ENCODE data around the gene ATP6V0A1. TPM values are rescaled to one million over a fixed set of nuclear protein-coding genes. Genes with fewer than 3 reads are reported as not detected.

ATP6V0A1 gene
- total RNA-seq, 4 donors from 2014 or later = 102 to 194 (median 142) TPM

DNA sequence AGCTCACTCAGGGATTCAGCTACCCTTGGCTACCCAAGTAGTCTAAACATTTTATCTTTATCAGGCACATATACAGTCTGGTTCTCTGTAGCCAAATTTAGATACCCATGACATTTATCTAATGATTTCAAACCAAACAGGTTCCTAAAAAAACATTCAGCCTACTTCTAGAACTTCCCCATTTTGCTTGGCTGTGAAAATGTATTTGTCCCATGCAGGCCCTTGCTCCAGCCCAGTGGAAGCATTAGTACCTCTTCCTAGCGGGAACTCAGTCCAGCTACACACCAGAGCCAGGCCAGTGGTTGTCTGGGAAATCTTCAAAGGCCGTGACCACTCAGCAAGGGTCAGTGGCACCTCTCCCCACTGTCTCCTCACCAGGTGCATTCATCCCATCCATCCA lies 51.2 kb downstream of the ATP6V0A1 start:
- Histone ChIP-seq H3K4me1 (peaks cover 20% of the 10 kb centered on the region), H3K27me3 (no peaks in the 10 kb centered on the region), H3K4me3 (no peak overlapping the region), H3K9me3 (no peaks in the 10 kb centered on the region), H3K36me3 (peaks cover 74% of the 10 kb centered on the region), H3K27ac (peak overlapping the region; percentile 35)
- WGBS = 81% methylated on average over 2 of the region's 2 CpGs
- no peak for DNase-seq (ENCODE audit: low spot score in 2 of 2)
- TF ChIP-seq, protein P1, sequence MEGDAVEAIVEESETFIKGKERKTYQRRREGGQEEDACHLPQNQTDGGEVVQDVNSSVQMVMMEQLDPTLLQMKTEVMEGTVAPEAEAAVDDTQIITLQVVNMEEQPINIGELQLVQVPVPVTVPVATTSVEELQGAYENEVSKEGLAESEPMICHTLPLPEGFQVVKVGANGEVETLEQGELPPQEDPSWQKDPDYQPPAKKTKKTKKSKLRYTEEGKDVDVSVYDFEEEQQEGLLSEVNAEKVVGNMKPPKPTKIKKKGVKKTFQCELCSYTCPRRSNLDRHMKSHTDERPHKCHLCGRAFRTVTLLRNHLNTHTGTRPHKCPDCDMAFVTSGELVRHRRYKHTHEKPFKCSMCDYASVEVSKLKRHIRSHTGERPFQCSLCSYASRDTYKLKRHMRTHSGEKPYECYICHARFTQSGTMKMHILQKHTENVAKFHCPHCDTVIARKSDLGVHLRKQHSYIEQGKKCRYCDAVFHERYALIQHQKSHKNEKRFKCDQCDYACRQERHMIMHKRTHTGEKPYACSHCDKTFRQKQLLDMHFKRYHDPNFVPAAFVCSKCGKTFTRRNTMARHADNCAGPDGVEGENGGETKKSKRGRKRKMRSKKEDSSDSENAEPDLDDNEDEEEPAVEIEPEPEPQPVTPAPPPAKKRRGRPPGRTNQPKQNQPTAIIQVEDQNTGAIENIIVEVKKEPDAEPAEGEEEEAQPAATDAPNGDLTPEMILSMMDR (IDR thresholded peaks at IDR 0.05) = no peak
- TF ChIP-seq POLR2A (IDR thresholded peaks at IDR 0.05) = no peak
- no peak for TF ChIP-seq POLR2AphosphoS5 (IDR thresholded peaks at IDR 0.05)
- TF ChIP-seq EP300 (IDR thresholded peaks at IDR 0.05) = no peak

DNA sequence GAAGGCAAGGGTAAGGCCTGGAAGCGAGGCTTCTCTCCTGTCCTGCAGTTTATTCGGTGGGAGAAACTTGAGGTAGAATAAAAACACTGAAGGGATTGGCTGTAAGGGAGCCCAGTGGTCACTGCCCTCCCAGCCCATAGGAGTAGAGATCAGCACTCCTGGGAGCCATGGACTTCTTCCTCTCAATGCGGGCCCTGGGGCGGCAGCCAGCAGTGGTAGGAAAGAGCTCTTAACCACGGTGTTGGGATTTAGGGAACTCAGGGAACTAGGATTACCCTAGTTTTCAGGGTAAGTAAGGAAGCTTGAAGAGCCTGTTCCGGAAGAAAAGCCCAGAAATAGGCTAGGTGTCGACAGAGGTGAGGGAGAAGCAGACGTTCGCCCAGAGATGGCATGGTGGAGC lies 53.6 kb downstream of the ATP6V0A1 start:
- Histone ChIP-seq H3K27ac (no peak overlapping the region), H3K9me3 (no peaks in the 10 kb centered on the region), H3K4me3 (no peak overlapping the region), H3K4me1 (peaks cover 25% of the 10 kb centered on the region), H3K27me3 (no peaks in the 10 kb centered on the region), H3K36me3 (peaks cover 68% of the 10 kb centered on the region)
- TF ChIP-seq POLR2AphosphoS5 (IDR thresholded peaks at IDR 0.05) = no peak
- TF ChIP-seq EP300 (IDR thresholded peaks at IDR 0.05) = no peak
- TF ChIP-seq POLR2A (IDR thresholded peaks at IDR 0.05) = no peak
- TF ChIP-seq, protein P1 (IDR thresholded peaks at IDR 0.05) = no peak
- WGBS = 79% methylated on average over 9 of the region's 9 CpGs
- no peak for DNase-seq (ENCODE audit: low spot score in 2 of 2)

DNA sequence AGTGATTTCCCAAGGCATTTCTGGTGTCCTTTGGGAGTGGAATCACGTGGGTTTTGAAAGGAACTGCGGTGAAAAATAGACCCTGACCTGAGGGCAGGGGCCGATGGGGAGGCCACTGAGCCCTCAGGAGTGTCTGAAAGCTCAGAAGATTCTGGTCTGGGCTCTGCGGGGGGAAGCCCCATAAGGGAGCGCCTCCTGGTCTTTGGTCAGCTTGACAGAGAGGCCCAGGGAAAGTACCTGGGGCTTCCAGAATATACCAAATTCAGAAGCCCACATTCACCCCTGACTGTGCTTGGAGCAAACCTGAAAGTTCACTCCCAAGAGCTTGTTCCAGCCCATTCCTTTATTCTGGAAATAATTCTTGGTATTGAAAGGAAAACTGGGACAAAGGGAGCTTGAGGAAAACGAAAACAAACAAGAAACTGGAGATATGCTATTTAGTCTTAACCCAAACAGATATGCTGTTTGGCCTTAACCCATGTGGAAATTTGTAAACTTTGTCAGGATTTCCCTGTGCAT lies 54.1 kb downstream of the ATP6V0A1 start:
- Histone ChIP-seq H3K27ac (peak overlapping the region; percentile 6), H3K4me1 (peaks cover 30% of the 10 kb centered on the region), H3K4me3 (no peak overlapping the region), H3K27me3 (no peaks in the 10 kb centered on the region), H3K9me3 (no peaks in the 10 kb centered on the region), H3K36me3 (peaks cover 64% of the 10 kb centered on the region)
- 79% methylated on average over 6 of the region's 6 CpGs for WGBS
- TF ChIP-seq, protein P1 (IDR thresholded peaks at IDR 0.05) = no peak
- TF ChIP-seq POLR2AphosphoS5 (IDR thresholded peaks at IDR 0.05) (no peak), EP300 (IDR thresholded peaks at IDR 0.05) (no peak), POLR2A (IDR thresholded peaks at IDR 0.05) (no peak)
- no peak for DNase-seq (ENCODE audit: low spot score in 2 of 2)

DNA sequence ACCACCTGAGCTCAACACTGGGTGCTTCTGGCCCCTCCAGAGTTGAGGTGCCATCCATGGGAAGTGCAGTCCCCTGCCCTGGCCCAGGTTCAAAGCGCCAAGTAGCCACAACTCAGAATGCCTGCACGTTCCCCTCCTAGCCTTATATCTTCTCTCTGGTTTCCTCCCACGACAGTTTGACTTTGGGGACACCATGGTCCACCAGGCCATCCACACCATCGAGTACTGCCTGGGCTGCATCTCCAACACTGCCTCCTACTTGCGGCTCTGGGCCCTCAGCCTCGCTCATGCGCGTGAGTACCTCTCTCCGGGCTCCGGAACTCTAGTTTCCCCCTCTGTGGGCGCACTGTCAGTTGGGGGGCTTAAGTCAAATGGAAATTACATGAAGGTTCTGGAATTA lies 55.0 kb downstream of the ATP6V0A1 start:
- TF ChIP-seq, protein P1 (IDR thresholded peaks at IDR 0.05) = no peak
- TF ChIP-seq EP300 (IDR thresholded peaks at IDR 0.05) = no peak
- TF ChIP-seq POLR2AphosphoS5 (IDR thresholded peaks at IDR 0.05) = no peak
- TF ChIP-seq POLR2A (IDR thresholded peaks at IDR 0.05) = no peak
- WGBS = 97% methylated on average over 11 of the region's 11 CpGs
- Histone ChIP-seq H3K36me3 (peaks cover 55% of the 10 kb centered on the region), H3K9me3 (no peaks in the 10 kb centered on the region), H3K4me3 (no peak overlapping the region), H3K4me1 (peaks cover 39% of the 10 kb centered on the region), H3K27ac (no peak overlapping the region), H3K27me3 (no peaks in the 10 kb centered on the region)
- no peak for DNase-seq (ENCODE audit: low spot score in 2 of 2)

DNA sequence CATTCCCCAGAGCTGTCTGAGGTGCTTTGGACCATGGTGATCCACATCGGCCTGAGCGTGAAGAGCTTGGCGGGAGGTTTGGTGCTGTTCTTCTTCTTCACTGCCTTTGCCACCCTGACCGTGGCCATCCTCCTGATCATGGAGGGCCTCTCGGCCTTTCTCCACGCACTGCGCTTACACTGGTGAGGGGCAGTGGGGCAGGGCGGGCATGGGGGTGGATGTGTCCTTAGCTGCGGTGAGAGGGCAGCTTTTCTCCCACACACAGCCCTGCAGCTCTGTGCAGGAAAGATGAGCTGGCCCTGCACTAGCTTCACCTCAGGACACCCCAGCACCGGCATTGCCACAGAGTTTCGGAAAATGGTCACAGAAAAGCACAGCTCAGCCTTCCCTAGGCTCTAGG lies 55.6 kb downstream of the ATP6V0A1 start:
- TF ChIP-seq EP300 (IDR thresholded peaks at IDR 0.05) (no peak), POLR2A (IDR thresholded peaks at IDR 0.05) (no peak), POLR2AphosphoS5 (IDR thresholded peaks at IDR 0.05) (no peak)
- TF ChIP-seq, protein P1 (IDR thresholded peaks at IDR 0.05) = no peak
- no CpG with 5 or more reads among the region's 11 CpGs for WGBS
- peaks cover 39% of the 10 kb centered on the region for H3K4me1 ChIP-seq
- DNase-seq (ENCODE audit: low spot score in 2 of 2) = no peak
- H3K9me3 ChIP-seq = no peaks in the 10 kb centered on the region
- H3K36me3 ChIP-seq = peaks cover 49% of the 10 kb centered on the region
- no peak overlapping the region for H3K4me3 ChIP-seq
- H3K27ac ChIP-seq = no peak overlapping the region
- H3K27me3 ChIP-seq = no peaks in the 10 kb centered on the region

Measured in suprapubic skin (tissue), 4 donors.